ENCODE measurements around the gene PRDM12.

Gene PRDM12

DNA sequence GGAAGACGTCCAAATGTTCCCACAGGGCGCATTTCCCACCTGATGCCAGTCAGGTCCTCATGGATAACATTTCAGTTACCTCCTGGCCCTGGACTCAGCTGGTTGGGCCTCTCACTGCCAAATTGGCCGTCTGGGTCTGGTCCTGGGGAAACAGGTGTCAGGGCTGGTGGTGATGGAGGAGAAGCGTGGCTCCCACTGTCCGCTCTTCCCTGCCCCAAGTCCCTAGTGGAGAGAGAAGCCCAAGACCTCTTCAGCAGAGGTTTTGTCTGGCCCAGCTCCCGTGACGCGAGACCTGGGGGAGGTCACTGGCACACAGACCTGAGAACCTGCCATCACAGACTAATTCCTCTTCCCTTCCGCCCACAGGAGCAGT lies 27.8 kb upstream of the PRDM12 start:
- no peak for DNase-seq

DNA sequence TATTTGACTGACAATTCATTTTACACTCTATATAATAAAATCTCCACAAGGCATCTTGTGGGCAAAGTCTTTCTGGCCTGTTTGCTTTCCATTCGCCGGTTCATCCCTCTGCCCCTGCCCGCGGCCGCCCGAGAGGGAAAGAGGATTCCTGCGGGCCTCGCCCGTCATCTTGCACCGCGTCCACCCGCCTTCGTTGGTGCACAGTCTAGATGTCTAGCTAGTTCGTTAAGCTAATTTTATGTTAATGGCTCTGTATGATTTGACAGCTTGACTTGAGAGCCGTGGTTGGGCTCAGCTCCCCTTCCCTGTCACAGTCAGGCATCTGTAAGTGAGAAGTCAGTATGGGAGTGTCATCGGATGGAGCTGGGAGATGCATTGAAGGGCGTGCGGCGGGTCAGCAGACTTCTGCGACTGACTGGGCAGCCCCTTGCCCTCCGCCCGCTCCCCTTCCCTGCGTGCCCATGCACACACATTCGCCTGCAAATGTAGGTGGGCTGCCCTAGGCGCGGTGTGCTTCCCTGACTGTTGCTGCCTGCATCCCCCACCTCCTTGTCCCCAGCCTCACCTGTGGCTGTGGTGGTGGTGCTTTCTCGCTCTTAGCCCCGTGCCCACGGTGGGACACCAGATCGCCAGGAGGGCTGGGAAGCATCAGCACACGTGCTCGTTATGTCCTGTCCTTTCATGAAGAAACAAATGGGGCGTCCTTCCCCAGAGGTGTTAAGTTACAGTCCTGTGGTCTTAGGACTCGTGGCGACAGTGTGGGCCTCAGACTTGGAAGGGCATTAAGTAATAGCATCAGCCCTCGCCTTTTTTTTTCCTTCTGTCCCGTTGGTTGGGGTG lies 25.9 kb upstream of the PRDM12 start:
- no peak for DNase-seq

DNA sequence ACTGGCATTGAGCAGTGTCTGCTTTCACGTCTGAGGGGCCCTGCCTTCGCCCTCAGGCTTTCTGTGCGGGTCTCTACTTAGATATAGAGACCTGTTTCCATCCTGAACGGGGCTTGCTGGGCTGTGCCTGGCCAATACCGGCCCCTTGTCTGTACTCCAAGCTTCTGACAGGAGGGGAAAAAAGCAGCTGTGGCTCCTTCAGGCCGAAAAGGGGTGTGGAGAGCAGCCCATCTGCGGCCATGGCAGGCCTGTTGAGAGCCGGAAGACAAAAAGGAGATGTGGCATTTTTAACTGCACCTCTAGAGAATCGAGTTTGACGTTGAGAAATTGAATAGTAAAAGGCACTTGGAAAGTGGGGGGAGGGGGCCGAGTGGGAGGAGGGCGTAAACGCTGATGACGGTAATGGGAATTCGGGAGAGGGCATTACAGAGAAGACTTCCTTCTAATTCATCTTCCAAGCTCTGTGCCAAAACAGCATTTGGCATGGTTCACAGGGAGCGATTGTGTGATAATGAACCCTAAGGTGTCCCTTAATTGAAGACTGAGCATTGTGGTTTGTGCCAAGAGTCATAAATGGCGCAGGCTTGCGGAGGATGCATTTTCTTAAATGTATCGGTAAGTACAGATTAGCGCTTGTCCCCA lies 25.1 kb upstream of the PRDM12 start:
- DNase-seq = no peak

DNA sequence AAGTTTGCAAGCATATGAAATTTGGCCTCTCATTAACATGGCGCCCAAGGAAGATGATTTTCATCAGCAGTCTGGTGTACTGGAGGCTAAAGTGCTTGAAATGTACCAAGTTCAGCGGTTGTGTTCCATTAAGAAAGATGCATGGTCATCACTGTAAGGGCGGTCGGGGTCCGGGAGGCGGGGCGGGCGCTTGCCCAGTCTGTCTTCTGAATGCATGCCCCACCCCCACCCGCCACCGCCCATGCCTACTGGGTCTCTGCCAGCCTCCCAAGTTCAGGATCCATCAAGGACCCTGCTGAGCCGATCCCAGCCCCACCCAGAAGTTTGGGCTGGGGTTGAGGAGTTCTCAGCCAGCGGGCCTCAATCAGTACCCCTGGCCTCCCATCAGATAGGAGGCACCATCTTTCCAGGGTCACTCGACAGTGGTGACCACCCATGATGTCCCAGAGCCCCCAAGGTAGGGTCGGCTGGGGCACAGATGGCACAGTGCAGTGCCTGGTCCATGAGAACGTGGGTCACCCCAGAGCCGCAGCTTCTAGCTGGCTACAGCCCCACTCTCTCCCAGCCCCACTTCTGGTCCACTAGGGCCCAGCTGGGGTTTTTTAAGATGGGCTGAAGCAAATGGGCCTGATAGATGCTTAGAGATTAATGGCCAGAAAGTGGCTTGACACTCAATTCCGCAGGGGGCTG lies 24.4 kb upstream of the PRDM12 start:
- DNase-seq = no peak

DNA sequence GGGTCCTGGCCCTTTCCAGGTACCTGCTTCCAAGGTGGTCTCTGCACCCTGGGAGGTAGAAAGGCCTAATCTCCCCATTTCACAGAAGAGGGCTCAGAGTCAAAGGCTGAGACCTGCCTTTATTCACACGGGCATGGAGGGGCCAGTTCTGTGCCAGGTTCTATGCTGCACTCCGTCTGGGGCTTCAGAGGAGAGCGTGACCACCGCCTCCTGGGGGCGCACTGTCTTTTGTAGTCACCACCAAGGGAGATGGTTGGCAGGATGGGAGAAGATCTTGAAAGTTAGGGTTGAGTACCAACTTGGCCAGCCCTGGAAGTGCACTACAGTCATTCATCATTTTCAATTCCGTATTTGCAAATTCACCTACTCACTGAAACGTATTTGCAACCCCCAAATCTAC lies 23.7 kb upstream of the PRDM12 start:
- peak; percentile 25 for DNase-seq

DNA sequence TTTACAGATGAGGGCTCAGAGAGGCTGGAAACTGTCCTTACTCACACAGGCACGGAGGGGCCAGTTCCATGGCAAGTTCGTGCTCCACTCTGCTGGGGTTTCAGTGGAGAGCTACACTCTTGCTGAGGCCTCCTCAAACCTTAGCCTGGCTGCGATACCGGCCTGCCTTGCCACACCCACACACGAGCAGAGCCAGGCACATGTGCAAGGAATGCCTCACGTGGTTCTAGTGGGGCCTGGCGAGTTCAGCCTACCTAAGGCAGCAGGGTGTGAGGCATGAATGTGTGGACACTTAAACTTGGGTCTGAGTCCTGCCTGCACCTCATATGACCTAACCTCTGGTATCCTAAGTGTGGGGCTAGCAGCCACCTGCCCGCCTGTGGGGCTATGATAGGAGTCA lies 21.5 kb upstream of the PRDM12 start:
- peak; percentile 46 for DNase-seq

DNA sequence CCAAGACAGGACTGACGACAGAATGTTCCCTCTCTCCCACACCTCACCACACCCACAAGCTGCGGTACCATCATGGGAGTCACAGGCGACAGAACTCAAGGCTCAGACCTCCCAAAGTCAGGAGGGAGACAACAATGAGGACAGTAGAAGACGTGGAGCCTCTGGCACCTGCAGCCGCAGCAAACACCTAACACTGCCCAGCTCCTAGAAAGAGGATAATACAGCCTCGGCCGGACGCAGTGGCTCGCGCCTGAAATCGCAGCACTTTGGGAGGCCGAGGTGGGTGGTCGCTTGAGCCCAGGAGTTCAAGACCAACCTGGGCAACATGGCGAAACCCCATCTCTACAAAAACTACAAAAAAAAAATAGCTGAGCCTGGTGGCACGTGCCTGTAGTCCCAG lies 13.2 kb upstream of the PRDM12 start:
- no peak for DNase-seq

DNA sequence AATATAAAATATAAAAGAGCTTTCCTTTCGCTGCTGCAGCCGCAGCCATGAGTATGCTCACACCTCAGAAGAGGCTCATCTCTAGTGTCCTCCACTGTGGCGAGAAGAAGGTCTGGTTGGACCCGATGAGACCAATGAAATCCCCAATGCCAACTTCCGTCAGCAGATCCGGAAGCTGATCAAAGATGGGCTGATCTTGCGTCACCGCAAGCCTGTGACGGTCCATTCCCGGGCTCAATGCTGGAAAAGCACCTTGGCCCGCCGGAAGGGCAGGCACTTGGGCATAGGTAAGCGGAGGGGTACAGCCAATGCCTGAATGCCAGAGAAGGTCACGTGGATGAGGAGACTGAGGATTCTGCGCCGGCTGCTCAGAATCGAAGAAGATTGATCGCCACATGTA lies 12.6 kb upstream of the PRDM12 start:
- DNase-seq = no peak

DNA sequence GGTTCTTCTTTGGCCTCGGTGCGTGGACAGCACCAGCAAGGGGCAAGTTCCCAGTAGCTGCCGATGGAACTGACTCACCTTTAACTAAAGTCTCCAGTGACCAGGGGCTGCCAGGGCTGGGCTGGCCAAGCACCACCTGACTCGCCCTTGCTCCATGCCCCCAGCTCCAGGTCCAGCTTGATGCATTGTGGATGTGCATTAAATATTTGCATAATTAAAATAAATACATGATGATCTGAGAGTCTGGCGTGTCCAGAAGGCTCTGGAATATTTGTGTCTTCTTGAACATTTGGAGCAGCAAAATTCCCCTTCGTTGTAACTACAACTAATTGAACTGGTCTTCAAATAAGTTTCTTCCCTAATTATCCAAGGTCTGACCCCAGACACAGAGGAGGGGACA lies 9.5 kb upstream of the PRDM12 start:
- no peak for DNase-seq

DNA sequence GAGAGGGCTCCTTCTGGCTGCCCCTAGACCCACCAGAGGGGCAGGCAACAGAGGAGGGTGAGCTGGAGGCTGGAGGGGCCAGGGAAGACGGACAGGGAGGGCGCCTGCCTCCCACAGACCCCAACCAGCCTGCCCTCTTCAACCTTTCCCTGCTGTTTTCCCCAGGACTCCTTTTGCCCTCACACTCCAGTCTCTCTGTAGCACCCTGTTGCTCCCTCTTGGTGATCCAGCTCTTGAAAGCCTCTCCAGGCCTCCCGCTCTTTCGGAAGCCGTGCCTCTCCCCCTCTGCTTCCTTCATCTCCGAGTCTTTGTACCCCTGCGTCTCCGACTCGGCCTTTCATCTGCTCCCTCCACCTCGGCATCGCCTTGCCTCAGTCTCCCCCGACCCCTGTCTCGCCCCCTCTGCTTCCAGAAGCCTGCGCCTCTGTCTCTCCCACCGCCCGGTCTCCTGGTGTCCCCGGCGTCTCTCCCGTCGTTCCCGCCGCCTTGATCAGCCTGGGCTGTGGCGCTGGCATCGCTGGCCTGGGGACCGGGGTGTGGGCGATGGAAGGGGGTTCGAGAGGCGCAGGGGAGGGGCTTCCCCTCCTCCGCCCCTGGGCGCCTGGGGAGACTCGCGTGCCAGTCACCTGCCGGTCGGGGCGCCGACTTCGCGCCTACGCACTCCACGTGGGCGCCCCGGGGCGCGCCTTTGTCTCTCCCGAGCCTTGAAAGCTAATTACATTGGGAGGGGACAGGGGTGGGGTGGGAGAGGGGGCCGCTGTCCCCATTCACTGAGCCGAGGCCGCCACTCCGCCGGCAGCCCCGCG lies 5.3 kb upstream of the PRDM12 start:
- no peak for DNase-seq

DNA sequence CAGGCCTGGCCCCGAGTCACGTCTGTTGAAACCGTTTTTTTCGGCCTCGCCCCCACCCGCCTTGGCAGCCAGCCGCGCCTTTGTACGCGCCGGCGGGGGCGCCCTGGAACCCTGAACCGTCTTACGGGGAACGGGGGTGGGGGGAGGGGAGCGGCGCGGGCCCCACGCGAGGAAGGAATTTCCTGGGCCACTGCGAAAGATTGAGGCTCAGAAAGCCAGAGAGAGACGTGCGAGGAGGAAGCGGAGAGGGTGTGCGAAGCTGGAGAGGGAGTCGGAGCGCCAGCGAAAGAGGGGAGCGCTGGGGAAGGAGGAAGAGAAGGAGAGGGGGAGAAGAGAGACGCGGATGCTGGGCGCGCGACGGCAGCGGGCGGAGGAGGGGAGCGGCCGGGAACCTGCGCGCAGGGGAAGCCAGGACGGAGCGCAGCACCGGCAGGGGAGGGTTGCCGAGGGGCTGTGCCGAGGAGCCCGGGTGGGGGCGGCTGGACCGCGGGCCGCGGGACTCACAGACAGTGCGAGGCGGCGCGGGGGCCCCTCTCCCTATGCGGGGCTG lies 4.6 kb upstream of the PRDM12 start:
- DNase-seq = no peak

DNA sequence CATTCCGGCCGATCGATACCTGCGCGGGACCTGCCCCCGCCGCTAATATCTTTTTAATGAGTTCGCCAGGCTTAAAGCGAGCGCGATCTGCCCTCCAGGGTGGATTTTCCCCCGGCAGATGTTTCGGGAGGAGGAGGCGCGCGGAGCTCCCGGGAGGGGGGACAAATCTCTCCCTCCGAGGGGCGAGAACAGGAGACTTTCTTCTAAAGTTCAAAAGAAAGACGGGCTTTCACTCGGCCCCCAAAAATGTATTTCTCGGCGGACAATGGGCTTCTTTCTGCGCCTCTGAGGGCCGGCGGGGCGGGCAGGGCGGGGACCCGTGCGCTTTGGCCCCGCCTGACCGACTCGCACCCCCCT lies 4.1 kb upstream of the PRDM12 start:
- DNase-seq = no peak

DNA sequence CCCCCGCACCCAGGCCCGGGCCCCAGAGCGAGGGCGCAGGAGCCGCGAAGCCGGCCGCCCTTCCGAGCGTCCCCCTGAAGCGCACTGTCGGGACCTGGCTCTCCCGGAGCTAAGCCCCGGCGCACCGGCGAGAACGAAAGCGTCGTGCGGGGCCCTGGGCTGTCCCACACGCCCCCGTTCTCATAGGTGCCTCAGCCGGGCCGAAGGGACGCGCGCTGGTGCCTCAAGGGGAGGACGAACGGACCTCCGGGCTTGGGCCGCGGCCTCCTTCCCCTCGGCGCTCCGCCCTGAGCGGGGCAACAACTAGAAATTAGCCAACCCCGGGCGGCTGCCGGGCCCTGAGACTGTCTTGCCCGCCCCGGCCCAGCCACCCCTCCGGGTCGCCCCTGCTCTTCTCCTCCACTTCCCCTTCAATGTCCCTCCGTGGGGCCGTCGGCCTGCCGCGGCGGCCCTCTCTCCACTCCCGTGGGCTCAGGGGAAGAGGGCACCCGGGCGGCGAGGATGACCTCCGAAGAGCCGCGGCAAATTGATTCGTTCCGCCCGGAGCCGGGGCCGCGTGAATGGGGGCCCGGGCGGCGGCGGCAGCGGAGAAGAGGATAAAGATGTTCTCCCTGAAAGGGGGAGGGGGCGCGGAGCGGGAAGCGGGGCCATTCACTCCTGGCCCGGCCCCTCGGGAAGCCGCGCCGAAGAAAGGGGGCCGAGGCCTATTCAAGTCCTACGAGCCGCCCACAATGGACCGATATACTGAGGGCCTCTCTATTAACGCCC lies 3.5 kb upstream of the PRDM12 start:
- DNase-seq = no peak

DNA sequence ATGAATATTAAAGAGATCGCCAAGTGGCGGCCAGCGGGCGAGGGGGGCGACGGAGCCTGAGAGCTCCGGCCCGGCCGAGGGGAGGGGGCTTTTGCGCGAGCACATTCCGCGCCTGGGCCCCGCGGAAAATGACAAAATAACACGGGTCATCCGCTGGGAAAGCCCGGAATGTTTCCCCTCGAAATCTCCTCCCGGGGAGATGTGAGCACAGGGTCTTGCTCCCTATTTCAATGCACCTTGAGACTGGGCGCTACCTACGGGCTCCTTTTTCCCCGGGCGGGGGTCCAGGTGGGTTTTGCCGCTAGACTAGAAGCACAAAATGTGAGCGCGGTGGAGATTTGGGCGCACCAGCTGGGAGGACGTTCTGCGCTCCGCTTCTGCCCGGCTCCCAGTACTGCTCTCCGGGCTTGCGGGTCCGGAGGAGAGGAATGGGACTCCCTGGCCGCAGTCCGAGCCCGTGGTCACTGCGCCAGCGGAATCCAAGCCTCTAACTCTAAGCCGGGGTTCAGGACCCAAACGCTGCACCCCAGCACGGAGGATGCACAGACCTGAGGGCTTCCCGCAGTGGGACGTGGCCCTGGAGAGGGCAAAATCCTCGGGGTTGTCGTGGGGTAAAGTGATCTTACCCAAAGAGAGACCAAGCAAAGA lies 2.8 kb upstream of the PRDM12 start:
- DNase-seq = no peak

DNA sequence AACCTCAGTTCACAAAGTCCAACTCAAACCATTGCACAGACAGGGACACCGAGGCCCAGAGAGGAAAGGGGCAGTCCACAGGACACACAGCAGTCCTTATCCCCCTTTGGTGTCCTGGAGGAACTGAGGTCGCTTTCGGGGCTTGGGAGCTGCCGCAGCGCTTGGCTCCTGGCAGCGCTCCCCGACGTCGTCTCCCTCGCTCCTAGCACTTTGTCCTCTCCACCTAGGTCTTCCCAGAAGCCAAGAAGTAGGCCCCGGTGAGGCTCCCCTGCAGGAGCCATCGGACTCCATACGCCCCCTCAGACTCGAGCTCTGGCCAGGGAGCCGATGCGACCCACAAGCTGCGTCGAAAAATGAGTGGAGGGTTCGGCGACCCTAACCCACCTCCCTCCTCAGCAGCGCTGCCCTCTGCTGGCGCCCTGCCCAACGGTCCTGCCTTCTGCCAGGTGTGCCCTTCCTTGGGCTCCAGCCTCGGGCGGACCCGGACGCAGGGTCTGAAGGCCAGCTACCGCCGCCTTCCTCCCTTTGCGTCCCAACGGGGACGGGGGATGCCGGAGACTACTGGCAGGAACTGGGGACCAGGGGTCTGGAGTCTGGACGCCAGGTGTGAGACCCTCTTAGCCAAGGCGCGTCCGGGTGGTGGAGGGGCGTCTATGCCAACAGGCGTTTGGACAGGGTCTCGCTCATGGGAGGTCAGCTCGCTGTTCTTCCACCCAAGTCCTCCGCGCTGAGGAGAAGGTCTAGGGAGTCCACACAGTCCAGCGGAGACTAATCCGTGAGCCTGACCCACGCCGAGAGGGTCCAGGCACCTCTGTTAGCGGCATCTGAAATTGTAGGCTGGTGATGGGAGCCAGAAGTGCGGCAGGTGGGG lies 2.1 kb upstream of the PRDM12 start:
- no peak for DNase-seq

DNA sequence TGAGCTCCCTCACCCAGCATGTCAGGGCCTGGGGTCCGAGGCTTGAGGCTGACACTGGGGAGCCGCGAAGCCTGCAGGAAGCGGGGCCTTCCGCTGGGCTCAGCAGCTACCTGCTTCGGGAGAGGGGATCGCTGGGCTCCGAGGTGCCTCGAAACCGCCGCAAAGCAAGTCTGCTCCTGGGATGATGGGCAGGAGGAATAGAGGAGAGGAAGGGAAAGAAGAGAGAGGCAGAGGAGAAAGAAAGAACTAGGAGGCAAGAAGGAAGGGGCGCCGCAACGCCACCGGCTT lies 1.5 kb upstream of the PRDM12 start:
- no peak for DNase-seq

DNA sequence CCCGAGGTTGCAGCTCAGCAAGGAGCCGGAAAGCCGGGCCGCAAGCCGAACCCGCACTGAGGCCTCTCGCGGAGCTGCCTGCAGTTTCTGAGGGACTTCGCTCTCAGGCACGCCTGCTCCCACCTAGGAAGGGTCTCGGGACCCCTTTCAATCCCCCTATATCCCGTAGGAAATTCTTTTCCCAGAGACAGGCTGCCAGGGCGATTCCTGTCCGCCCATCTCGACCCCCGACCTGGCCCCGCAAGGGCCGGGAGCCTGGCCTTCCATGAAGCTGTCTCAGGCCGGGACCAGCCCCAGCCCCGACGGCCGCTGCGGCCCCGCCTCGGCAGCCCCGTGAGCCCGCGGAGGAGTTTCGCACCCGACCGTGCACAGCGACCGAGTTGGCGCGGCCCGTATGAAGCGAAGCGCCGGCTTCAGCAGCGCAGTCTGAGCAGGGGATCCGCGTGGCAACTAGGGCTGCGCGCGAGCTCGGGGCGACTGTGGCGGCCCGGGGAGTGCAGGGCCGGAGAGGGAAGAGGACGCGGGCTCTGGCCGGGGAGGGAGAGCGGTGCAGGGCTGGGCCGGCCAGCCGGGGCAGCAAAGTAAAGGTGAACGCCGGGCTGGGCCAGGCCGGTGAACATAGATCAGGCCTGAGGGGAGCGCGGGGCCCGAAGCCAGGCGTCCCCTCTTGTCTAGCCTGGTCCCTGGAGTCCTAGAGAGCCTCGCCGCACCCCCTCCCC lies 977 bp upstream of the PRDM12 start:
- DNase-seq = peak; percentile 44

DNA sequence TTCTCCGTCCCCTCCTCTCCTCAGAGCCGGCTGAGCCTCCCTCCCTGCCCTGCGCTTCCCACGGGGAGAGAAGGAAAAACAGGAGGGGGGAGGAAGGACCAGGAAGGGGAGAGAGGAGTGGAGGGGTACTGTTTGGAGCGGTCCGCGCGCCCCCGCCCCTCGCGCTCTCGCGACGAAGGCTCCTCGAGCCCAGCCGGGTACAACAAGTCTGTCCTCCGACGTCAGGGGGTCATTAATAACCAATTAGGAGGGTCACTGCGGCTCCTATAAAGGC lies 480 bp upstream of the PRDM12 start:
- no peak for DNase-seq

DNA sequence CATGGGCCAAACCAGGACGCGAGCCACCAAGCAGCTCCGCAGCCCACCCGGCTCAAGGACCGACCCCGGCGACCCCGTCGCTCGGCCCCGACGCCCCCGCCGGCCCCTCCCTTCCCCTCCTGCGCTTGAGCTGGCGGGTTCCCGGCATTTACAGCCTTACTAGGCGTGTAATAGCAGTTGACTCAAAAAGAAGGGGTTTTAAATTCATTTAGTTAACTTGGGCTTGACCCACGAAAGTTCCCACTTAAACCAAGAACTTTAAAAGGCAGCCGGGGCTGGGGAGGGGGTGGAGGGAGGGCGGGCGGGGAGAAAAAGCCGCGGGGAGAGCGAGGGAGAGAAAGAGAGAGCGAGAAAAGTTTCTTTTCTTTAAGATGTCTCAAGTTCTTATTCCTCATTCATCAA lies 636 bp downstream of the PRDM12 start:
- no peak for DNase-seq

Measured in RPMI8226 (cell line).